Astrocyte (in vitro differentiated cells and primary cell): ENCODE data around the gene TRIM67. TPM values are rescaled to one million over a fixed set of nuclear protein-coding genes. Genes with fewer than 3 reads are reported as not detected.

ENCODE experiments used
- DNase-seq: peaks from one replicate; pipeline ENCODE4 v3.0.0-alpha.2; 2010; ENCODE audit warnings: low read depth
- FAIRE-seq: peaks from 2 replicates; lab custom pipeline; 2011; peaks lifted over from hg19 to GRCh38; lab: Jason Lieb, UNC
- H2AFZ ChIP-seq: 2 replicates; pipeline ENCODE4 v1.6.0; 2012; ENCODE audit warnings: low read depth, low read length, inconsistent platforms
- H3K27ac ChIP-seq: 2 replicates; pipeline ENCODE4 v1.5.1; 2011; ENCODE audit warnings: low read depth, low read length, inconsistent platforms
- H3K27me3 ChIP-seq: 2 replicates; pipeline ENCODE4 v1.6.0; 2011; ENCODE audit warnings: low read length, inconsistent platforms; ENCODE audit not compliant: insufficient read depth
- H3K36me3 ChIP-seq: 2 replicates; pipeline ENCODE4 v1.5.1; 2011; ENCODE audit warnings: low read length, inconsistent platforms; ENCODE audit not compliant: insufficient read depth
- H3K4me1 ChIP-seq: 2 replicates; pipeline ENCODE4 v1.5.1; 2011; ENCODE audit warnings: low read length, inconsistent platforms; ENCODE audit not compliant: insufficient read depth
- H3K4me2 ChIP-seq: 2 replicates; pipeline ENCODE4 v1.6.0; 2012; ENCODE audit warnings: low read length, inconsistent platforms
- H3K4me3 ChIP-seq: 2 replicates; pipeline ENCODE4 v1.5.1; 2011; ENCODE audit warnings: low read depth, mild to moderate bottlenecking, low read length, inconsistent platforms; ENCODE audit not compliant: insufficient read depth
- H3K79me2 ChIP-seq: 2 replicates; pipeline ENCODE4 v1.6.0; 2012; ENCODE audit warnings: mild to moderate bottlenecking, low read length, inconsistent platforms; ENCODE audit not compliant: insufficient read depth
- H3K9ac ChIP-seq: 2 replicates; pipeline ENCODE4 v1.6.0; 2012; ENCODE audit warnings: mild to moderate bottlenecking, low read length, inconsistent platforms
- H3K9me3 ChIP-seq: 2 replicates; pipeline ENCODE4 v1.5.1; 2012; ENCODE audit warnings: low read depth, mild to moderate bottlenecking, low read length, inconsistent platforms; ENCODE audit not compliant: insufficient read depth
- H4K20me1 ChIP-seq: 2 replicates; pipeline ENCODE4 v1.6.0; 2012; ENCODE audit warnings: low read length, inconsistent platforms; ENCODE audit not compliant: insufficient read depth
- H3K27ac Mint-ChIP-seq: one replicate; pipeline ENCODE4 v1.8.0; 2021; ENCODE audit warnings: mild to moderate bottlenecking, mixed read lengths; ENCODE audit not compliant: unreplicated experiment
- H3K27me3 Mint-ChIP-seq: one replicate; pipeline ENCODE4 v1.8.0; 2021; ENCODE audit warnings: low read depth, mixed read lengths; ENCODE audit not compliant: unreplicated experiment
- H3K36me3 Mint-ChIP-seq: one replicate; pipeline ENCODE4 v1.8.0; 2021; ENCODE audit warnings: low read depth, mixed read lengths; ENCODE audit not compliant: unreplicated experiment
- H3K4me1 Mint-ChIP-seq: one replicate; pipeline ENCODE4 v1.8.0; 2021; ENCODE audit warnings: low read depth, mixed read lengths; ENCODE audit not compliant: unreplicated experiment
- H3K4me3 Mint-ChIP-seq: one replicate; pipeline ENCODE4 v1.8.0; 2021; ENCODE audit warnings: mild to moderate bottlenecking, moderate library complexity, mixed read lengths; ENCODE audit not compliant: unreplicated experiment
- H3K9me3 Mint-ChIP-seq: one replicate; pipeline ENCODE4 v1.8.0; 2021; ENCODE audit warnings: mild to moderate bottlenecking, mixed read lengths; ENCODE audit not compliant: unreplicated experiment
- CTCF ChIP-seq: IDR thresholded peaks from 2 replicates; pipeline ENCODE4 v1.5.1; 2011; ENCODE audit warnings: low read depth, mild to moderate bottlenecking, inconsistent platforms, low read length, moderate library complexity; ENCODE audit not compliant: insufficient read depth
- EZH2 ChIP-seq: IDR thresholded peaks from 2 replicates; pipeline ENCODE4 v1.6.1; 2012; ENCODE audit warnings: mild to moderate bottlenecking, low read length, inconsistent platforms; ENCODE audit not compliant: insufficient read depth
- total RNA-seq: library from RNA; stranded (reverse); gene quantifications from 2 replicates; pipeline ENCODE4 v1.2.1, GENCODE V29; 2021

The TRIM67 gene
- total RNA-seq, 1 donor from 2014 or later: 0.89 TPM

DNA sequence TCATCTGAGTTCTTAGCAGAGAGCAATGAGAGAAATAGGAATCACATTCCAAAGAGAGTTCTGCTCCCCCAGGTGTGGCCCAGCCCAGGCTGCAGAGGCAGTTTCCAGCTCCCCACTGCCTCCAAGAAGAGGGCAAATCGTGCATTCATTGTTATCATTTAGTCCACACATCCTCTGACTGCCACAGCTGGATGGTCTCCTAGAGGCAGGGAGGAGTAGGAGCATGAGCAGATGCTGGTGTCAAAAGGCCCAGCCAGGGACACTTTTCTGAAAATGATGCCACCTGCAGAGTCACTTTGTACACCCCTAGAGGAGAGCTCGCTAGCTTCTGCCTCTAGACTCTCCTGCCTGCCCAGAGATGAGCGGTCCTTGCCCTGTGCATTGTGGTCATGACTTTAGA is 45.6 kb downstream of the TRIM67 start:
- no peak overlapping the region for H3K9ac ChIP-seq
- peaks cover 2% of the 10 kb centered on the region for H3K27me3 ChIP-seq
- Mint-ChIP-seq H3K36me3 (peaks cover 6% of the 10 kb centered on the region), H3K27ac (no peak overlapping the region), H3K4me1 (no peaks in the 10 kb centered on the region), H3K4me3 (no peak overlapping the region), H3K9me3 (peaks cover 7% of the 10 kb centered on the region), H3K27me3 (peaks cover 50% of the 10 kb centered on the region)
- TF ChIP-seq CTCF (no peak), EZH2 (no peak)
- no peaks in the 10 kb centered on the region for H3K79me2 ChIP-seq
- no peak for DNase-seq
- no peak overlapping the region for H3K4me2 ChIP-seq
- no peak overlapping the region for H2AFZ ChIP-seq
- no peak for FAIRE-seq
- H3K27ac ChIP-seq: no peak overlapping the region
- H3K36me3 ChIP-seq: no peaks in the 10 kb centered on the region
- H3K9me3 ChIP-seq: no peaks in the 10 kb centered on the region
- no peak overlapping the region for H3K4me3 ChIP-seq
- no peaks in the 10 kb centered on the region for H3K4me1 ChIP-seq
- no peaks in the 10 kb centered on the region for H4K20me1 ChIP-seq

DNA sequence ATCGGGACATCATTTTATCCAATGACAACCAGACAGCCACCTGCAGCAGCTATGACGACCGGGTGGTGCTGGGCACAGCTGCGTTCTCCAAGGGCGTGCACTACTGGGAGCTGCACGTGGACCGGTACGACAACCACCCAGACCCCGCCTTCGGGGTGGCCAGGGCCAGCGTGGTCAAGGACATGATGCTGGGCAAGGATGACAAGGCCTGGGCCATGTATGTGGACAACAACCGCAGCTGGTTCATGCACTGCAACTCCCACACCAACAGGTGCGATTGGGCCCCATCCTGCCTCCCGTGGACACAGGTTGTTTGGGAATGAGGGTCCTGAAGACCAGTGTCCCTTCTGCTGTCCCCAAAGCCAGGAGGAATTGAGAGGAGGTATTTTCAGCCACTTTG is 47.1 kb downstream of the TRIM67 start:
- Mint-ChIP-seq H3K4me3 (no peak overlapping the region), H3K9me3 (peaks cover 7% of the 10 kb centered on the region), H3K4me1 (no peaks in the 10 kb centered on the region), H3K36me3 (peaks cover 6% of the 10 kb centered on the region), H3K27ac (no peak overlapping the region), H3K27me3 (peaks cover 53% of the 10 kb centered on the region)
- Histone ChIP-seq H3K36me3 (no peaks in the 10 kb centered on the region), H3K4me2 (no peak overlapping the region), H3K9ac (no peak overlapping the region), H3K79me2 (no peaks in the 10 kb centered on the region), H3K9me3 (no peaks in the 10 kb centered on the region), H3K27ac (no peak overlapping the region), H3K4me3 (no peak overlapping the region), H2AFZ (no peak overlapping the region), H3K4me1 (no peaks in the 10 kb centered on the region), H4K20me1 (no peaks in the 10 kb centered on the region), H3K27me3 (peaks cover 5% of the 10 kb centered on the region)
- no peak for TF ChIP-seq CTCF
- TF ChIP-seq EZH2: no peak
- FAIRE-seq: no peak
- DNase-seq: no peak

- Histone ChIP-seq H3K4me3 (no peak overlapping the region), H3K4me1 (no peaks in the 10 kb centered on the region), H3K9me3 (no peaks in the 10 kb centered on the region), H3K4me2 (no peak overlapping the region), H4K20me1 (no peaks in the 10 kb centered on the region), H3K36me3 (no peaks in the 10 kb centered on the region), H3K27ac (no peak overlapping the region), H3K9ac (no peak overlapping the region), H3K27me3 (peaks cover 5% of the 10 kb centered on the region), H3K79me2 (no peaks in the 10 kb centered on the region), H2AFZ (no peak overlapping the region)
- Mint-ChIP-seq H3K27ac (no peak overlapping the region), H3K36me3 (peaks cover 3% of the 10 kb centered on the region), H3K9me3 (peaks cover 3% of the 10 kb centered on the region), H3K27me3 (peaks cover 50% of the 10 kb centered on the region), H3K4me1 (no peaks in the 10 kb centered on the region), H3K4me3 (no peak overlapping the region)
- FAIRE-seq: no peak
- TF ChIP-seq EZH2 (no peak), CTCF (no peak)
- no peak for DNase-seq
Measured at GRCh38 chr1:231209531-231209930, 47.7 kb downstream of the TRIM67 start.
